ENCODE data around the gene C11orf68. TPM values are rescaled to one million over a fixed set of nuclear protein-coding genes. Genes with fewer than 3 reads are reported as not detected.

C11orf68 gene
- total and polyA plus RNA-seq, 9 of the 15 experiments (the other 6 are each of a cell fraction or from before 2014, with no cell fraction given): 3.6 to 35.9 (median 12.8) TPM

- TF ChIP-seq REST (IDR thresholded peaks at IDR 0.05; ENCODE audit: borderline replicate concordance): peak; percentile 29; the same call in 1 of the 2 replicates
- no peak; the same call in 1 of the 2 replicates for TF ChIP-seq REST (CRISPR knock-in tag; IDR thresholded peaks at IDR 0.05; ENCODE audit: low read depth)
- TF ChIP-seq TAL1 (IDR thresholded peaks at IDR 0.05): no peak
- TF ChIP-seq GABPA (tag; conservative IDR thresholded peaks at IDR 0.05; ENCODE audit: low read depth): peak; percentile 100
- TF ChIP-seq CAMTA2 (CRISPR knock-in tag; conservative IDR thresholded peaks at IDR 0.05): 0 out of 2 replicates have a peak, but pooled peaks have one; percentile 17
- TF ChIP-seq NR1H2 (CRISPR knock-in tag; IDR thresholded peaks at IDR 0.05): no peak
- 0 out of 2 replicates have a peak, but pooled peaks have one; percentile 14 for TF ChIP-seq CHD2 (IDR thresholded peaks at IDR 0.05; ENCODE audit: low read depth, low read length)
- TF ChIP-seq RBM17 (IDR thresholded peaks at IDR 0.05; ENCODE audit: borderline replicate concordance, low read depth, low read length): no peak
- no peak for TF ChIP-seq TAF15 (IDR thresholded peaks at IDR 0.05; ENCODE audit: low read depth, low read length)
- TF ChIP-seq ZFP1 (CRISPR knock-in tag; IDR thresholded peaks at IDR 0.05): 0 out of 2 replicates have a peak, but pooled peaks have one; percentile 31
- 0 out of 2 replicates have a peak, but pooled peaks have one; percentile 38 for TF ChIP-seq E2F4 (CRISPR knock-in tag; IDR thresholded peaks at IDR 0.05; ENCODE audit: low read depth)
- peak; percentile 88 to 95 for TF ChIP-seq MNT (conservative IDR thresholded peaks at IDR 0.05)
- TF ChIP-seq RB1 (IDR thresholded peaks at IDR 0.05; ENCODE audit: low read depth): peak; percentile 73; the same call in 1 of the 2 replicates
- TF ChIP-seq PPARD (CRISPR knock-in tag; IDR thresholded peaks at IDR 0.05): no peak
- no peak for TF ChIP-seq EHMT2 (IDR thresholded peaks at IDR 0.05)
- TF ChIP-seq KLF1 (tag; IDR thresholded peaks at IDR 0.05): peak; percentile 65
These were observed 42.6 kb upstream of the C11orf68 start, which contains the start of gene SART1 (continued) for GRCh38 chr11:65961267-65962140.
